ENCODE results near the gene FKBP1A. TPM values are rescaled to one million over a fixed set of nuclear protein-coding genes. Genes with fewer than 3 reads are reported as not detected.
A peak's percentile ranks its signal among the peaks of the same experiment; 100 is the strongest.

The FKBP1A gene
- polyA plus RNA-seq, 1 of the 3 experiments (the other 2 are of a cell fraction), result 362 TPM

- POLR2A ChIA-PET, result no interaction called here
- Histone ChIP-seq H3K9me3 (no peaks in the 10 kb centered on the region), H3K4me1 (ENCODE audit: control insufficient read depth in 1 of 2, insufficient read depth in 2 of 2, low read depth in 1 of 2, low read length in 1 of 2) (peaks cover 12 to 13% of the 10 kb centered on the region in 2 experiments; a peak in 3 of 4 replicates), H3K4me2 (peak overlapping the region; percentile 30; the same call in 1 of the 2 replicates), H3K79me2 (ENCODE audit: insufficient read depth) (peaks cover 96% of the 10 kb centered on the region), H3K4me3 (ENCODE audit: low read depth in 2 of 2, low read length in 1 of 2) (no peak overlapping the region), H3K9me2 (no peaks in the 10 kb centered on the region), H3K36me3 (replicated peaks in 1 of 2; ENCODE audit: control insufficient read depth in 1 of 2, insufficient read depth in 2 of 2, low read length in 1 of 2) (peaks cover 22 to 30% of the 10 kb centered on the region in 2 experiments), H3F3A (replicated peaks; ENCODE audit: insufficient read depth) (no peaks in the 10 kb centered on the region), H2AFZ (ENCODE audit: low read depth) (no peak overlapping the region), H3K27ac (ENCODE audit: low read depth in 2 of 2, low read length in 1 of 2) (0 out of 4 replicates have a peak overlapping the region, but pooled peaks of 1 of the 2 experiments have one; percentile 51), H3K27me3 (ENCODE audit: insufficient read depth) (no peaks in the 10 kb centered on the region), H3K9ac (no peak overlapping the region), H4K20me1 (ENCODE audit: insufficient read depth) (peaks cover 68% of the 10 kb centered on the region)
- DNase-seq, result no peak
- TF ChIP-seq FOSL2 (IDR thresholded peaks at IDR 0.05; ENCODE audit: borderline replicate concordance, low read depth), result no peak
- no peak for TF ChIP-seq PBX3 (IDR thresholded peaks at IDR 0.05)
- no peak for TF ChIP-seq ZBTB33 (IDR thresholded peaks at IDR 0.05; ENCODE audit: borderline replicate concordance, low read depth)
- no peak for TF ChIP-seq USF2 (IDR thresholded peaks at IDR 0.05; ENCODE audit: borderline replicate concordance, low read depth, low read length)
- no peak for TF ChIP-seq RXRA (IDR thresholded peaks at IDR 0.05; ENCODE audit: borderline replicate concordance, low read depth)
- no peak for TF ChIP-seq YY1 (IDR thresholded peaks at IDR 0.05; ENCODE audit: low read depth)
- no peak for TF ChIP-seq TEAD4 (IDR thresholded peaks at IDR 0.05; ENCODE audit: borderline replicate concordance, insufficient read depth)
- TF ChIP-seq TAF1 (IDR thresholded peaks at IDR 0.05; ENCODE audit: borderline replicate concordance, low read depth, low read length), result no peak
- no peak for TF ChIP-seq IRF3 (IDR thresholded peaks at IDR 0.05; ENCODE audit: low read depth, low read length)
- no peak for TF ChIP-seq EP300 (IDR thresholded peaks at IDR 0.05; ENCODE audit: borderline replicate concordance in 1 of 2, low read depth in 1 of 2, low read length in 1 of 2)
- TF ChIP-seq POLR2AphosphoS5 (IDR thresholded peaks at IDR 0.05; ENCODE audit: low read depth, low read length), result no peak
- no peak for TF ChIP-seq ELF1 (IDR thresholded peaks at IDR 0.05)
- TF ChIP-seq GABPA (IDR thresholded peaks at IDR 0.05; ENCODE audit: low read depth), result no peak
- TF ChIP-seq FOXJ3 (CRISPR knock-in tag; IDR thresholded peaks at IDR 0.05), result no peak
- no peak for TF ChIP-seq NFIC (IDR thresholded peaks at IDR 0.05; ENCODE audit: borderline replicate concordance)
- no peak for TF ChIP-seq NRF1 (IDR thresholded peaks at IDR 0.05; ENCODE audit: low read depth, low read length)
- CTCF ChIA-PET, result interaction anchor here (1.2 kb wide), 1 partner anchor 10 kb away, joined by 4 read pairs; no protein-coding TSS in a partner anchor
- WGBS (ENCODE audit: low lambda C conversion rate), result 95% methylated on average over 7 of the region's 7 CpGs
Measured at GRCh38 chr20:1376408-1377270, 16.2 kb downstream of the FKBP1A start.

Data from SK-N-SH (cell line).